DOHH2 (cell line): ENCODE results near the gene LEF1.

ENCODE experiments used
- H3F3A ChIP-seq: fragments of 200-600 bp; sonication (generic), shearing (Covaris generic); 2 replicates; pipeline ENCODE4 v1.6.0; 2016; ENCODE audit warnings: antibody characterized with exemption, mild to moderate bottlenecking; ENCODE audit not compliant: control insufficient read depth, insufficient read depth
- H3K27ac ChIP-seq: fragments of 200-600 bp; sonication (generic); 2 replicates; pipeline ENCODE4 v1.5.1; 2014; ENCODE audit warnings: low read depth, mild to moderate bottlenecking, low read length, moderate library complexity
- H3K27me3 ChIP-seq: fragments of 200-600 bp; sonication (generic); 2 replicates; pipeline ENCODE4 v1.6.1; 2014; ENCODE audit warnings: mild to moderate bottlenecking, low read length, mixed read lengths; ENCODE audit not compliant: control insufficient read depth
- H3K36me3 ChIP-seq: fragments of 200-600 bp; sonication (generic); 2 replicates; pipeline ENCODE4 v1.6.1; 2014; ENCODE audit warnings: mild to moderate bottlenecking, low read length, moderate library complexity, mixed read lengths; ENCODE audit not compliant: control insufficient read depth
- H3K4me1 ChIP-seq: fragments of 200-600 bp; sonication (generic); 2 replicates; pipeline ENCODE4 v1.6.1; 2014; ENCODE audit warnings: mild to moderate bottlenecking, low read length, mixed read lengths; ENCODE audit not compliant: control insufficient read depth
- H3K4me2 ChIP-seq: fragments of 200-600 bp; sonication (generic); 2 replicates; pipeline ENCODE4 v1.6.0; 2014; ENCODE audit warnings: mild to moderate bottlenecking, low read length, moderate library complexity
- H3K4me3 ChIP-seq: fragments of 200-600 bp; sonication (generic); 2 replicates; pipeline ENCODE4 v1.5.1; 2014; ENCODE audit warnings: mild to moderate bottlenecking, low read length, mixed read lengths
- H3K79me2 ChIP-seq: fragments of 200-600 bp; sonication (generic); 2 replicates; pipeline ENCODE4 v1.6.1; 2014; ENCODE audit warnings: mild to moderate bottlenecking, low read length, mixed read lengths; ENCODE audit not compliant: control insufficient read depth
- H3K9me2 ChIP-seq: fragments of 200-600 bp; sonication (generic); replicated peaks from 2 replicates; pipeline ENCODE4 v1.6.1; 2014; ENCODE audit warnings: mild to moderate bottlenecking, low read length, mixed read lengths; ENCODE audit not compliant: control insufficient read depth
- H3K9me3 ChIP-seq: fragments of 200-600 bp; sonication (generic); 2 replicates; pipeline ENCODE4 v1.6.1; 2014; ENCODE audit warnings: antibody characterized with exemption, low read length, mixed read lengths; ENCODE audit not compliant: control insufficient read depth, insufficient read depth
- H4K20me1 ChIP-seq: fragments of 200-600 bp; sonication (generic); 2 replicates; pipeline ENCODE4 v1.6.0; 2014; ENCODE audit warnings: low read depth, mild to moderate bottlenecking, antibody characterized with exemption, low read length, moderate library complexity; ENCODE audit not compliant: control insufficient read depth, insufficient read depth
- CTCF ChIP-seq: fragments of 200-600 bp; sonication (generic); IDR thresholded peaks from one replicate; pipeline ENCODE4 v1.5.1; 2014; ENCODE audit warnings: antibody characterized with exemption, mild to moderate bottlenecking, low read depth, low read length; ENCODE audit not compliant: poor library complexity, severe bottlenecking
- EZH2phosphoT487 ChIP-seq: fragments of 200-600 bp; sonication (generic); IDR thresholded peaks from 2 replicates; pipeline ENCODE4 v1.6.1; 2017; ENCODE audit warnings: borderline replicate concordance, mild to moderate bottlenecking, antibody characterized with exemption, low read length, moderate library complexity, mixed read lengths

LEF1 gene

GRCh38 chr4:108201774-108202173, 33.0 kb upstream of the LEF1 start:
- H3K4me2 ChIP-seq = no peak overlapping the region
- TF ChIP-seq CTCF (no peak), EZH2phosphoT487 (no peak)
- no peaks in the 10 kb centered on the region for H3K9me3 ChIP-seq

GRCh38 chr4:108199881-108200280, 31.1 kb upstream of the LEF1 start:
- no peak overlapping the region for H3K27ac ChIP-seq
- no peaks in the 10 kb centered on the region for H3K36me3 ChIP-seq

More at GRCh38 chr4:108201774-108202173, 33.0 kb upstream of the LEF1 start:
- H3K4me3 ChIP-seq = no peak overlapping the region
- no peaks in the 10 kb centered on the region for H3K79me2 ChIP-seq
- H3K27me3 ChIP-seq = peaks cover 3% of the 10 kb centered on the region; the same call in 1 of the 2 replicates
- no peaks in the 10 kb centered on the region for H3K36me3 ChIP-seq
- no peaks in the 10 kb centered on the region for H3K4me1 ChIP-seq
- no peaks in the 10 kb centered on the region for H3F3A ChIP-seq
- no peak overlapping the region for H3K27ac ChIP-seq
- H4K20me1 ChIP-seq = no peaks in the 10 kb centered on the region
- no peaks in the 10 kb centered on the region for H3K9me2 ChIP-seq

GRCh38 chr4:108193886-108194672, 25.3 kb upstream of the LEF1 start:
- Histone ChIP-seq H3K27ac (no peak overlapping the region), H4K20me1 (no peaks in the 10 kb centered on the region), H3K79me2 (no peaks in the 10 kb centered on the region), H3K4me2 (no peak overlapping the region), H3K9me3 (no peaks in the 10 kb centered on the region), H3K36me3 (no peaks in the 10 kb centered on the region), H3K9me2 (no peaks in the 10 kb centered on the region), H3K4me3 (no peak overlapping the region), H3K4me1 (no peaks in the 10 kb centered on the region), H3K27me3 (no peaks in the 10 kb centered on the region), H3F3A (no peaks in the 10 kb centered on the region)
- TF ChIP-seq EZH2phosphoT487 = no peak
- no peak for TF ChIP-seq CTCF

More at GRCh38 chr4:108199881-108200280, 31.1 kb upstream of the LEF1 start:
- TF ChIP-seq EZH2phosphoT487 (no peak), CTCF (no peak)
- Histone ChIP-seq H3K9me2 (no peaks in the 10 kb centered on the region), H3K4me2 (no peak overlapping the region), H3K4me1 (no peaks in the 10 kb centered on the region), H3K27me3 (no peaks in the 10 kb centered on the region; the same call in 1 of the 2 replicates), H3K79me2 (no peaks in the 10 kb centered on the region), H3K4me3 (no peak overlapping the region), H3F3A (no peaks in the 10 kb centered on the region), H4K20me1 (no peaks in the 10 kb centered on the region), H3K9me3 (no peaks in the 10 kb centered on the region)
